Adrenal gland (tissue), 5 donors: ENCODE measurements around the gene NAGS.

Experiments used
- CTCF ChIP-seq, 6 experiments: fragments of 450-650 bp in 4 of 6; fragments of 200-600 bp in 2 of 6; sonication (generic) in 1 of 6; IDR thresholded peaks; 1 replicate in 5 of 6; 2 replicates in 1 of 6; pipeline versions ENCODE4 v1.5.1 to v1.8.0; 2016 to 2021; ENCODE audit warnings: antibody characterized with exemption in 6 of 6, mild to moderate bottlenecking in 2 of 6, moderate library complexity in 1 of 6
- POLR2A ChIP-seq, 2 donors: fragments of 450-650 bp; IDR thresholded peaks; one replicate each; pipeline ENCODE4 v1.6.1; 2017; ENCODE audit warnings: antibody characterized with exemption in 2 of 2, mild to moderate bottlenecking in 2 of 2, moderate library complexity in 1 of 2
- donor health status: DM: no; HTN: no; CAD: no.

GRCh38 chr17:44008205-44008909 lies 3.9 kb downstream of the NAGS start:
- no peak for TF ChIP-seq POLR2A (IDR thresholded peaks at IDR 0.05)
- TF ChIP-seq CTCF (IDR thresholded peaks at IDR 0.05): no peak
